CD4-positive, alpha-beta T cell treated with Interleukin-1 beta for 1 hour (primary cell): Measurements from ENCODE around the gene FNDC11.

Experiments used
- DNase-seq, 2 donors: peaks; one replicate each; pipeline ENCODE4 v3.0.0-alpha.2; 2020 to 2022

Gene FNDC11

GRCh38 chr20:63540417-63541186 is 13.4 kb upstream of the FNDC11 start:
- DNase-seq, result no peak

GRCh38 chr20:63541371-63541770 is 12.6 kb upstream of the FNDC11 start:
- no peak for DNase-seq

GRCh38 chr20:63542031-63542559 is 11.9 kb upstream of the FNDC11 start:
- DNase-seq, result no peak

GRCh38 chr20:63542696-63543095 is 11.3 kb upstream of the FNDC11 start:
- peak in 1 of 2 donors; percentile 42 for DNase-seq

GRCh38 chr20:63543131-63543530 is 10.8 kb upstream of the FNDC11 start:
- DNase-seq, result no peak

- DNase-seq, result no peak
Measured at GRCh38 chr20:63543733-63544132, 10.2 kb upstream of the FNDC11 start.

GRCh38 chr20:63544241-63544957 is 9.6 kb upstream of the FNDC11 start:
- DNase-seq, result no peak

- no peak for DNase-seq
Measured at GRCh38 chr20:63544958-63545516, 8.9 kb upstream of the FNDC11 start.

- DNase-seq, result no peak
Measured at GRCh38 chr20:63545814-63546213, 8.1 kb upstream of the FNDC11 start.

- no peak for DNase-seq
Measured at GRCh38 chr20:63546256-63546955, 7.6 kb upstream of the FNDC11 start.

- no peak for DNase-seq
Measured at GRCh38 chr20:63546956-63547724, 6.8 kb upstream of the FNDC11 start.

GRCh38 chr20:63547725-63548480 is 6.1 kb upstream of the FNDC11 start, which contains the start of gene SRMS:
Gene SRMS (minus strand): TSS chr20:63547749. CDS start chr20:63547463, 286 bp downstream.
- no peak for DNase-seq

- DNase-seq, result no peak
Measured at GRCh38 chr20:63548542-63548941, 5.4 kb upstream of the FNDC11 start.

GRCh38 chr20:63549019-63549418 is 4.9 kb upstream of the FNDC11 start:
- DNase-seq, result no peak

GRCh38 chr20:63549679-63550282 is 4.2 kb upstream of the FNDC11 start:
- DNase-seq, result no peak

- no peak for DNase-seq
Measured at GRCh38 chr20:63551068-63551467, 2.9 kb upstream of the FNDC11 start.

- peak; percentile 70 to 71 for DNase-seq
Measured at GRCh38 chr20:63552481-63553249, 1.3 kb upstream of the FNDC11 start.

GRCh38 chr20:63553251-63553932 is 567 bp upstream of the FNDC11 start:
- peak; percentile 90 to 92 for DNase-seq
